Keratinocyte (primary cell): Measurements from ENCODE around the gene E4F1. TPM values are rescaled to one million over a fixed set of nuclear protein-coding genes. Genes with fewer than 3 reads are reported as not detected.

Source experiments
- DNase-seq: peaks from one replicate; pipeline ENCODE4 v3.0.0-alpha.2; 2011; ENCODE audit warnings: low read depth, missing footprints, low spot score
- FAIRE-seq: peaks from 2 replicates; lab custom pipeline; 2011; peaks lifted over from hg19 to GRCh38; lab: Jason Lieb, UNC
- H2AFZ ChIP-seq: 2 replicates; pipeline ENCODE4 v1.6.0; 2012; ENCODE audit warnings: low read length, control low read depth, inconsistent platforms; ENCODE audit not compliant: control insufficient read depth
- H3K27ac ChIP-seq: 2 replicates; pipeline ENCODE4 v1.5.1; 2011; ENCODE audit warnings: low read length; ENCODE audit not compliant: control insufficient read depth, insufficient read depth
- H3K27me3 ChIP-seq: 3 replicates; pipeline ENCODE4 v1.6.0; 2011; ENCODE audit warnings: low read length; ENCODE audit not compliant: control insufficient read depth, insufficient read depth; ENCODE audit errors: extremely low read depth
- H3K36me3 ChIP-seq, 2 experiments: 2 replicates in 1 of 2; 3 replicates in 1 of 2; pipeline ENCODE4 v1.5.1; 2011; ENCODE audit warnings: low read length in 2 of 2, mild to moderate bottlenecking in 1 of 2; ENCODE audit not compliant: control insufficient read depth in 2 of 2, insufficient read depth in 2 of 2; ENCODE audit errors: extremely low read depth in 1 of 2
- H3K4me1 ChIP-seq: 3 replicates; pipeline ENCODE4 v1.5.1; 2011; ENCODE audit warnings: low read length; ENCODE audit not compliant: control insufficient read depth, insufficient read depth; ENCODE audit errors: extremely low read depth
- H3K4me2 ChIP-seq: 3 replicates; pipeline ENCODE4 v1.6.0; 2011; ENCODE audit warnings: low read depth, low read length; ENCODE audit not compliant: control insufficient read depth, insufficient read depth; ENCODE audit errors: extremely low read depth
- H3K4me3 ChIP-seq, 3 experiments: fragments of 200-600 bp in 1 of 3; sonication (generic) in 1 of 3; 2 replicates in 2 of 3; 3 replicates in 1 of 3; pipeline ENCODE4 v1.5.1; 2011 to 2016; ENCODE audit warnings: low read length in 3 of 3, mild to moderate bottlenecking in 3 of 3, control low read depth in 2 of 3, inconsistent platforms in 1 of 3, low read depth in 1 of 3, mixed read lengths in 1 of 3, mixed run types in 1 of 3, moderate library complexity in 1 of 3; ENCODE audit not compliant: control insufficient read depth in 2 of 3, insufficient read depth in 2 of 3; ENCODE audit errors: extremely low read depth in 1 of 3
- H3K79me2 ChIP-seq: 2 replicates; pipeline ENCODE4 v1.6.0; 2012; ENCODE audit warnings: low read length; ENCODE audit not compliant: control insufficient read depth, insufficient read depth
- H3K9ac ChIP-seq: 3 replicates; pipeline ENCODE4 v1.6.0; 2011; ENCODE audit warnings: low read length; ENCODE audit not compliant: control insufficient read depth, insufficient read depth; ENCODE audit errors: extremely low read depth
- H3K9me1 ChIP-seq: 3 replicates; pipeline ENCODE4 v1.6.0; 2011; ENCODE audit warnings: low read length; ENCODE audit not compliant: control insufficient read depth, insufficient read depth; ENCODE audit errors: extremely low read depth
- H3K9me3 ChIP-seq: 2 replicates; pipeline ENCODE4 v1.5.1; 2012; ENCODE audit warnings: low read depth, low read length; ENCODE audit not compliant: control insufficient read depth
- H4K20me1 ChIP-seq: 3 replicates; pipeline ENCODE4 v1.6.0; 2011; ENCODE audit warnings: low read length; ENCODE audit not compliant: control insufficient read depth, insufficient read depth; ENCODE audit errors: extremely low read depth
- EZH2 ChIP-seq: IDR thresholded peaks from one replicate; pipeline ENCODE4 v1.6.1; 2012; ENCODE audit warnings: inconsistent platforms, mild to moderate bottlenecking, low read length, moderate library complexity
- dilution Hi-C: fragments of 300-500 bp; cut with MboI; formaldehyde crosslinking; loops from one replicate; pipeline ENCODE4 v1.7.0; 2020; ENCODE audit warnings: low sequenced_read_pairs; ENCODE audit not compliant: extremely low pct_ligation_motif_present
- polyA plus RNA-seq, 5 experiments: library from polyadenylated mRNA; depleted of rRNA in 3 of 5; stranded (reverse) in 3 of 5; stranded (forward) in 1 of 5; unstranded in 1 of 5; fragments of >200 nt; gene quantifications; 1 replicate in 1 of 5; 2 replicates in 3 of 5; 3 replicates in 1 of 5; pipeline versions ENCODE4 v1.2.1 to v1.2.3, GENCODE V29; 2011 to 2012; ENCODE audit warnings: missing spikeins in 2 of 5, low read depth in 1 of 5, low replicate concordance in 1 of 5
- TF ChIP-seq, protein P1 (sequence below), 3 experiments: IDR thresholded peaks in 1 of 3; conservative IDR thresholded peaks in 1 of 3; optimal IDR thresholded peaks in 1 of 3; 2 replicates in 2 of 3; 3 replicates in 1 of 3; pipeline versions ENCODE3 to v1.5.1; 2011; ENCODE audit warnings: low read length in 3 of 3, mild to moderate bottlenecking in 3 of 3, moderate library complexity in 2 of 3, control low read depth in 1 of 3, inconsistent platforms in 1 of 3; ENCODE audit not compliant: insufficient read depth in 2 of 3; ENCODE audit errors: extremely low read depth in 1 of 3

E4F1 gene
- polyA plus RNA-seq, 1 donor (not counting 4 experiments of a cell fraction or from before 2014, with no cell fraction given): 10.5 TPM

DNA sequence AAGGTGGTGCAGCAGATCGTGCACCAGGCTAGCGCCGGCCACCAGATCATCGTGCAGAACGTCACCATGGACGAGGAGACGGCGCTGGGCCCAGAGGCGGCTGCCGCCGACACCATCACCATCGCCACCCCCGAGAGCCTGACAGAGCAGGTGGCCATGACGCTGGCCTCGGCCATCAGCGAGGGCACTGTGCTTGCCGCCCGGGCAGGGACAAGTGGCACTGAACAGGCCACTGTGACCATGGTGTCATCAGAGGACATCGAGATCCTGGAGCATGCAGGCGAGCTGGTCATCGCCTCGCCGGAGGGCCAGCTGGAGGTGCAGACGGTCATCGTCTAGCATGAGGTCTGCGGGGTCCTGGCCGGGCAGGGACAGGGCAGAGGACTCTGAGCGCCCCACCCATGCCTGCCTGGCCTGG, 11.9 kb downstream of the E4F1 start:
- Histone ChIP-seq H3K27me3 (peaks cover 32% of the 10 kb centered on the region), H3K9ac (no peak overlapping the region), H3K4me1 (peaks cover 11% of the 10 kb centered on the region), H3K36me3 (peaks cover 21 to 37% of the 10 kb centered on the region in 2 experiments), H2AFZ (no peak overlapping the region), H3K4me2 (no peak overlapping the region), H3K79me2 (no peaks in the 10 kb centered on the region), H3K9me3 (no peaks in the 10 kb centered on the region), H4K20me1 (peaks cover 10% of the 10 kb centered on the region), H3K4me3 (no peak overlapping the region), H3K27ac (no peak overlapping the region), H3K9me1 (peaks cover 3% of the 10 kb centered on the region)
- DNase-seq (no peak), FAIRE-seq (no peak)
- dilution Hi-C loops: no loop called here
- TF ChIP-seq, protein P1, sequence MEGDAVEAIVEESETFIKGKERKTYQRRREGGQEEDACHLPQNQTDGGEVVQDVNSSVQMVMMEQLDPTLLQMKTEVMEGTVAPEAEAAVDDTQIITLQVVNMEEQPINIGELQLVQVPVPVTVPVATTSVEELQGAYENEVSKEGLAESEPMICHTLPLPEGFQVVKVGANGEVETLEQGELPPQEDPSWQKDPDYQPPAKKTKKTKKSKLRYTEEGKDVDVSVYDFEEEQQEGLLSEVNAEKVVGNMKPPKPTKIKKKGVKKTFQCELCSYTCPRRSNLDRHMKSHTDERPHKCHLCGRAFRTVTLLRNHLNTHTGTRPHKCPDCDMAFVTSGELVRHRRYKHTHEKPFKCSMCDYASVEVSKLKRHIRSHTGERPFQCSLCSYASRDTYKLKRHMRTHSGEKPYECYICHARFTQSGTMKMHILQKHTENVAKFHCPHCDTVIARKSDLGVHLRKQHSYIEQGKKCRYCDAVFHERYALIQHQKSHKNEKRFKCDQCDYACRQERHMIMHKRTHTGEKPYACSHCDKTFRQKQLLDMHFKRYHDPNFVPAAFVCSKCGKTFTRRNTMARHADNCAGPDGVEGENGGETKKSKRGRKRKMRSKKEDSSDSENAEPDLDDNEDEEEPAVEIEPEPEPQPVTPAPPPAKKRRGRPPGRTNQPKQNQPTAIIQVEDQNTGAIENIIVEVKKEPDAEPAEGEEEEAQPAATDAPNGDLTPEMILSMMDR (optimal IDR thresholded peaks at IDR 0.05 in 1 of 3, IDR thresholded peaks at IDR 0.05 in 1 of 3, conservative IDR thresholded peaks at IDR 0.05 in 1 of 3; ENCODE audit: extremely low read depth in 1 of 3, insufficient read depth in 2 of 3, low read length in 3 of 3): no peak
- no peak for TF ChIP-seq EZH2

DNA sequence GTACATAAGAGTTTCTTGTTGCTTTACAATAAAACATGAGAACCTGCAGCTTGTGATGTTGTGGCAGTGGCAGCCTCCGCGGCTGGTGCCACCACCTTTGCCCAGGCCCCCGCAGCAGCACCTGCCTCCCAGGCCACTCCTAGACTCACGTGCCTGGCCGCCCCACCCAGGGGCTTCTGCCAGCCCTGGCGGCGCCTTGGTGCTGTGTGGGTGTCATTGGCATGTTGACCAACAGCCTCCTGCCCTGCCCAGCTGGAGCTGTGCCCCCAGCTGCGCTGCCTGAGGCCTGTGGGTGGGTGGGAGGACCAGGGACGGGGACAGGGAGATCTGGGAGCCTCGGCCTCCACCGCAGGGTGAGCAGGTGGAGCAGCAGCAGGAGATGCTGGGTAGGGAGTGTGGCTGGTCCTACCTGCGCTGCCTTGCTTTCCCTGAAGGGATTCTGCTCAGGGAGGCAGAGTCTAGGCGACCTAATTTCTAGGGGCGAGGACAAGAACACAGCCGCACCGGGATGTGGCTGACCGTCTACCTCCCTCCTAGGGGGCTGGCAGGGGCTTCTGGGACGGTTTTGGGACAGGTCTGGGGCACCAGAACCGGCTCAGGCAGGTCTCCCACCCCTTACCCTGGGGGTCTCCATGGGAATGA, 12.4 kb downstream of the E4F1 start:
- peaks cover 21 to 35% of the 10 kb centered on the region in 2 experiments for H3K36me3 ChIP-seq
- TF ChIP-seq, protein P1 (optimal IDR thresholded peaks at IDR 0.05 in 1 of 3, IDR thresholded peaks at IDR 0.05 in 1 of 3, conservative IDR thresholded peaks at IDR 0.05 in 1 of 3; ENCODE audit: extremely low read depth in 1 of 3, insufficient read depth in 2 of 3, low read length in 3 of 3): no peak
- no peak for TF ChIP-seq EZH2
- peaks cover 10% of the 10 kb centered on the region for H4K20me1 ChIP-seq
- FAIRE-seq (no peak), DNase-seq (no peak)
- H3K4me1 ChIP-seq: peaks cover 8% of the 10 kb centered on the region
- no peak overlapping the region for H2AFZ ChIP-seq
- dilution Hi-C loops: no loop called here
- H3K9me1 ChIP-seq: peaks cover 3% of the 10 kb centered on the region
- H3K9ac ChIP-seq: no peak overlapping the region
- no peaks in the 10 kb centered on the region for H3K9me3 ChIP-seq
- no peak overlapping the region for H3K4me3 ChIP-seq
- H3K27me3 ChIP-seq: peaks cover 32% of the 10 kb centered on the region
- H3K27ac ChIP-seq: no peak overlapping the region
- no peak overlapping the region for H3K4me2 ChIP-seq
- no peaks in the 10 kb centered on the region for H3K79me2 ChIP-seq
